CD14-positive monocyte (primary cell): ENCODE data around the gene MAFF. TPM values are rescaled to one million over a fixed set of nuclear protein-coding genes. Genes with fewer than 3 reads are reported as not detected.

Experiments used
- DNase-seq, 3 donors: peaks; one replicate each; pipeline ENCODE4 v3.0.0-alpha.2; 2011 to 2022
- H2AFZ ChIP-seq: 2 replicates; pipeline ENCODE4 v1.6.0; 2012; ENCODE audit warnings: mild to moderate bottlenecking, low read depth, low read length, inconsistent platforms; ENCODE audit not compliant: insufficient read depth, poor library complexity, severe bottlenecking
- H3K27ac ChIP-seq, 2 donors: 1 replicate in 1 of 2; 2 replicates in 1 of 2; pipeline ENCODE4 v1.5.1; 2012 to 2013; ENCODE audit warnings: low read length in 2 of 2, control low read depth in 1 of 2, inconsistent platforms in 1 of 2, low read depth in 1 of 2, mild to moderate bottlenecking in 1 of 2
- H3K27me3 ChIP-seq, 2 donors: one replicate each; pipeline versions ENCODE4 v1.6.0 to v1.6.1; 2011 to 2013; ENCODE audit warnings: low read length in 2 of 2; ENCODE audit not compliant: control insufficient read depth in 2 of 2, insufficient read depth in 2 of 2
- H3K36me3 ChIP-seq, 2 donors: replicated peaks in 1 of 2; 1 replicate in 1 of 2; 2 replicates in 1 of 2; pipeline versions ENCODE4 v1.5.1 to v1.6.1; 2012 to 2013; ENCODE audit warnings: low read length in 2 of 2, control low read depth in 1 of 2, inconsistent platforms in 1 of 2, mild to moderate bottlenecking in 1 of 2; ENCODE audit not compliant: insufficient read depth in 2 of 2, control insufficient read depth in 1 of 2
- H3K4me1 ChIP-seq, 2 donors: 1 replicate in 1 of 2; 2 replicates in 1 of 2; pipeline versions ENCODE4 v1.5.1 to v1.6.1; 2012 to 2013; ENCODE audit warnings: low read length in 2 of 2, control low read depth in 1 of 2, inconsistent platforms in 1 of 2, mild to moderate bottlenecking in 1 of 2, moderate library complexity in 1 of 2; ENCODE audit not compliant: insufficient read depth in 2 of 2, control insufficient read depth in 1 of 2
- H3K4me2 ChIP-seq: replicated peaks from 2 replicates; pipeline ENCODE3; 2012; ENCODE audit warnings: low read length, moderate library complexity, mild to moderate bottlenecking; ENCODE audit not compliant: poor library complexity, severe bottlenecking; ENCODE audit errors: extremely low read depth
- H3K4me3 ChIP-seq, 3 experiments: fragments of 200-600 bp in 1 of 3; sonication (generic) in 1 of 3; replicated peaks in 1 of 3; 1 replicate in 2 of 3; 2 replicates in 1 of 3; pipeline ENCODE4 v1.5.1; 2011 to 2013; ENCODE audit warnings: low read length in 3 of 3, mild to moderate bottlenecking in 3 of 3, control low read depth in 2 of 3, low read depth in 2 of 3, inconsistent platforms in 1 of 3, moderate library complexity in 1 of 3
- H3K79me2 ChIP-seq: 2 replicates; pipeline ENCODE4 v1.6.0; 2012; ENCODE audit warnings: mild to moderate bottlenecking, control low read depth, inconsistent platforms, low read length, moderate library complexity; ENCODE audit not compliant: insufficient read depth
- H3K9ac ChIP-seq: 2 replicates; pipeline ENCODE4 v1.6.0; 2017; ENCODE audit warnings: low read length, mild to moderate bottlenecking; ENCODE audit not compliant: insufficient read depth, poor library complexity, severe bottlenecking
- H3K9me3 ChIP-seq, 2 donors: replicated peaks in 1 of 2; 1 replicate in 1 of 2; 2 replicates in 1 of 2; pipeline versions ENCODE4 v1.5.1 to v1.6.1; 2012 to 2013; ENCODE audit warnings: low read length in 2 of 2, control low read depth in 1 of 2; ENCODE audit not compliant: control insufficient read depth in 1 of 2, insufficient read depth in 1 of 2
- H4K20me1 ChIP-seq: 2 replicates; pipeline ENCODE4 v1.6.0; 2012; ENCODE audit warnings: mild to moderate bottlenecking, low read length, control low read depth, moderate library complexity; ENCODE audit not compliant: insufficient read depth
- H3K27ac Mint-ChIP-seq, 7 donors: one replicate each; pipeline ENCODE4 v1.8.0; 2020; ENCODE audit warnings: mild to moderate bottlenecking in 7 of 7, mixed read lengths in 7 of 7, moderate library complexity in 6 of 7, inconsistent platforms in 2 of 7
- H3K27me3 Mint-ChIP-seq, 3 donors: one replicate each; pipeline ENCODE4 v1.8.0; 2021 to 2022; ENCODE audit warnings: low read depth in 3 of 3, mild to moderate bottlenecking in 3 of 3, mixed read lengths in 3 of 3, moderate library complexity in 3 of 3, inconsistent platforms in 1 of 3
- H3K36me3 Mint-ChIP-seq, 2 donors: one replicate each; pipeline ENCODE4 v1.8.0; 2020; ENCODE audit warnings: mixed read lengths in 2 of 2, inconsistent platforms in 1 of 2, mild to moderate bottlenecking in 1 of 2
- H3K4me1 Mint-ChIP-seq: one replicate; pipeline ENCODE4 v1.8.0; 2020; ENCODE audit warnings: mild to moderate bottlenecking, mixed read lengths
- H3K4me3 Mint-ChIP-seq, 2 donors: one replicate each; pipeline ENCODE4 v1.8.0; 2020; ENCODE audit warnings: mild to moderate bottlenecking in 2 of 2, mixed read lengths in 2 of 2, moderate library complexity in 1 of 2
- H3K9me3 Mint-ChIP-seq, 7 donors: one replicate each; pipeline ENCODE4 v1.8.0; 2020 to 2022; ENCODE audit warnings: mixed read lengths in 7 of 7, mild to moderate bottlenecking in 6 of 7, moderate library complexity in 6 of 7, inconsistent platforms in 2 of 7
- CTCF ChIP-seq: fragments of 200-600 bp; IDR thresholded peaks from one replicate; pipeline ENCODE4 v1.8.0; 2022; ENCODE audit warnings: antibody characterized with exemption, mild to moderate bottlenecking
- WGBS: methylation state at CpG from one replicate; pipeline ENCODE4 v1.1.5; 2013; ENCODE audit warnings: missing lambda C conversion rate; ENCODE audit not compliant: insufficient coverage; 5-methylcytosine and 5-hydroxymethylcytosine counted together
- intact Hi-C, 2 donors: fragments of 100-400 bp; cut with micrococcal nuclease; formaldehyde crosslinking; loops; one replicate each; pipeline versions ENCODE4 v1.15.0 to v1.15.1; 2023
- polyA plus RNA-seq, 3 donors: library from polyadenylated mRNA; depleted of rRNA in 1 of 3; unstranded in 2 of 3; stranded (reverse) in 1 of 3; fragments of 300-500 nt in 2 of 3; fragments of >200 nt in 1 of 3; fragmentation: Illumina TruSeq in 2 of 3; gene quantifications; 1 replicate in 2 of 3; 2 replicates in 1 of 3; pipeline ENCODE4 v1.2.3, GENCODE V29; 2012 to 2021

MAFF gene
- polyA plus RNA-seq, 3 donors: 1.5 to 67.3 (median 2.0) TPM

- peak overlapping the region; percentile 34 to 35 for H3K27ac ChIP-seq
- H3K4me1 ChIP-seq: peaks cover 38 to 50% of the 10 kb centered on the region in 2 donors
- no peak for TF ChIP-seq CTCF
- no peaks in the 10 kb centered on the region for H3K27me3 ChIP-seq
- 83% methylated on average over 9 of the region's 15 CpGs for WGBS
- H3K27me3 Mint-ChIP-seq: peaks cover 0 to 5% (median 0%) of the 10 kb centered on the region in 3 donors
- H3K4me2 ChIP-seq: no peak overlapping the region
- H3K9me3 ChIP-seq: no peaks in the 10 kb centered on the region
- no peak for DNase-seq
- H3K36me3 ChIP-seq: no peaks in the 10 kb centered on the region
- peak overlapping the region in 1 of 2 donors; percentile 73 for H3K4me3 Mint-ChIP-seq
- H3K79me2 ChIP-seq: peaks cover 22% of the 10 kb centered on the region
- no peak overlapping the region for H2AFZ ChIP-seq
- intact Hi-C loops: no loop called here
- H3K36me3 Mint-ChIP-seq: peaks cover 8 to 22% of the 10 kb centered on the region in 2 donors
- peaks cover 0 to 2% (median 0%) of the 10 kb centered on the region in 7 donors for H3K9me3 Mint-ChIP-seq
- H3K4me1 Mint-ChIP-seq: peaks cover 58% of the 10 kb centered on the region
- H3K4me3 ChIP-seq: no peak overlapping the region
- H3K27ac Mint-ChIP-seq: peak overlapping the region; percentile 74 to 92 (median 89)
- H4K20me1 ChIP-seq: peaks cover 50% of the 10 kb centered on the region
- H3K9ac ChIP-seq: no peak overlapping the region
Observed at GRCh38 chr22:38260761-38261681, 59.2 kb downstream of the MAFF start.

- no peak overlapping the region for H2AFZ ChIP-seq
- H3K36me3 ChIP-seq: no peaks in the 10 kb centered on the region
- H3K4me1 ChIP-seq: peaks cover 45 to 52% of the 10 kb centered on the region in 2 donors
- H3K4me1 Mint-ChIP-seq: peaks cover 62% of the 10 kb centered on the region
- no peak overlapping the region for H3K27ac ChIP-seq
- peak; percentile 48 for TF ChIP-seq CTCF
- no peaks in the 10 kb centered on the region for H3K9me3 ChIP-seq
- no peak overlapping the region for H3K4me3 ChIP-seq
- H3K27me3 ChIP-seq: no peaks in the 10 kb centered on the region
- DNase-seq: peak in 2 of 3 donors; percentile 11 to 15
- H3K9ac ChIP-seq: no peak overlapping the region
- H4K20me1 ChIP-seq: peaks cover 50% of the 10 kb centered on the region
- peaks cover 8 to 22% of the 10 kb centered on the region in 2 donors for H3K36me3 Mint-ChIP-seq
- H3K27me3 Mint-ChIP-seq: peaks cover 0 to 5% (median 0%) of the 10 kb centered on the region in 3 donors
- peaks cover 0 to 2% (median 0%) of the 10 kb centered on the region in 7 donors for H3K9me3 Mint-ChIP-seq
- H3K4me3 Mint-ChIP-seq: no peak overlapping the region
- no peak overlapping the region for H3K4me2 ChIP-seq
- WGBS: 90% methylated on average over 16 of the region's 20 CpGs
- intact Hi-C loops: no loop called here
- peaks cover 31% of the 10 kb centered on the region for H3K79me2 ChIP-seq
- peak overlapping the region in 3 of 7 donors; percentile 47 to 68 (median 56) for H3K27ac Mint-ChIP-seq
Observed at GRCh38 chr22:38262051-38262795, 60.4 kb downstream of the MAFF start.
